SH-SY5Y (cell line): ENCODE measurements around the gene DNAAF1.

Experiments
- GATA2 ChIP-seq: IDR thresholded peaks from 2 replicates; pipeline ENCODE4 v1.6.1; 2011; ENCODE audit warnings: mild to moderate bottlenecking, low read depth, low read length
- GATA3 ChIP-seq: IDR thresholded peaks from 2 replicates; pipeline ENCODE4 v1.6.1; 2011; ENCODE audit warnings: low read depth, mild to moderate bottlenecking, low read length, moderate library complexity

DNA sequence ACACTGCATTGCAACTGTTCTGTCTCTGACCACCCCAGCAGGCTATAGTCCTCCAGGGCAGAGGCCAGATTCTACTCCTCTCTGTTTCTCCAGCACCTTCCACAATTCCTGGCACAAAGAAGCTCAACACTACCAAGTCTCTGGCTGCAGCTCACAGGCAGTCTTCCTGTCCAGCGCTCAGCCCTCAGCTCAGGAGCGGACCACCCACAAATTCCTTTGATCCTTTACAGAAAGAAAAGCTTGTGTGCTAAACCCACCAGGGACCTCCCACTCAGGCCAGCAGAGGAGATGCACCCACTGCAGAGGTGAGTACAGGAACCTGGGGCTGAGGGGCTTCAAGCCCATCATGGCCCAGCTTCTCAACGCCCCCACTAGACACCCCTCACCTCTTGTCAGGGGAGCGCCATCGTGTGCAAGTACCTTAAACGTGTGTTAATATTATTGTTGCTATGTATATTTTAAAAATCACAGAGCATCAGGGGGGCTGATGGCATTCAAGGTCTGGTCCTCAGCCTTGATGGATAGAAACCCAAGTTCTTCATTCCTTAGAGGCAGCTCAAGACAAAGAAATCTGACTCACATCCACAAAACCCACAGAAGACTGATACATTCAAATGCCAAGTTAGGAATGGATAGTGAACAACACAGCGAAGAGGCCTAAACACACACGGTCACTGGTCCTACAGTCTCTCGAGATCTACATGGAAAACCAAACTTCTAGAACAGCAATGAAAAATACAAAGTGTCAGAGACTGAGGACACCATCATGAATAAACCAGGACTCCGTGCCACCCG, 8.6 kb upstream of the DNAAF1 start:
- no peak for TF ChIP-seq GATA2
- no peak for TF ChIP-seq GATA3
